A549 (cell line): ENCODE measurements around the gene SEC63.
A peak's percentile ranks its signal among the peaks of the same experiment; 100 is the strongest.

Source experiments
- CEBPB ChIP-seq, 2 experiments: fragments of >200 bp in 1 of 2; sonication (Bioruptor Twin) in 1 of 2; formaldehyde crosslinking in 1 of 2; IDR thresholded peaks; 2 replicates each; pipeline ENCODE4 v1.6.1; 2012 to 2016
- CHD2 ChIP-seq: fragments of 150-350 bp; IDR thresholded peaks from 2 replicates; pipeline ENCODE4 v1.6.1; 2014; ENCODE audit warnings: low read length; ENCODE audit not compliant: partially characterized antibody
- ELK1 ChIP-seq: fragments of 150-350 bp; IDR thresholded peaks from 2 replicates; pipeline ENCODE4 v1.6.1; 2014; ENCODE audit warnings: low read depth, mild to moderate bottlenecking, low read length
- EP300 ChIP-seq, 2 experiments: fragments of >200 bp; sonication (Bioruptor Twin); formaldehyde crosslinking; IDR thresholded peaks; 2 replicates in 1 of 2; 3 replicates in 1 of 2; pipeline ENCODE4 v1.6.1; 2016 to 2017
- ESRRA ChIP-seq: fragments of 150-350 bp; IDR thresholded peaks from 2 replicates; pipeline ENCODE4 v1.6.1; 2014; ENCODE audit warnings: mild to moderate bottlenecking, low read length, borderline replicate concordance
- HOXB5 ChIP-seq: fragments of 250-450 bp; sonication (Bioruptor Pico); IDR thresholded peaks from 2 replicates; pipeline ENCODE4 v1.5.0; 2020; ENCODE audit warnings: mild to moderate bottlenecking, moderate library complexity
- KDM1A ChIP-seq: fragments of 200-600 bp; sonication (generic); IDR thresholded peaks from 2 replicates; pipeline ENCODE4 v1.6.1; 2016; ENCODE audit warnings: low read depth, mild to moderate bottlenecking
- POLR2A ChIP-seq: IDR thresholded peaks from 2 replicates; pipeline ENCODE4 v1.6.1; 2012; ENCODE audit warnings: mild to moderate bottlenecking, low read length
- RAD21 ChIP-seq, 2 experiments: fragments of >200 bp in 1 of 2; sonication (Bioruptor Twin) in 1 of 2; formaldehyde crosslinking in 1 of 2; IDR thresholded peaks in 1 of 2; conservative IDR thresholded peaks in 1 of 2; 2 replicates in 1 of 2; 3 replicates in 1 of 2; pipeline ENCODE4 v1.6.1; 2012 to 2018; ENCODE audit warnings: inconsistent platforms in 1 of 2
- REST ChIP-seq: fragments of 200-600 bp; sonication (generic); IDR thresholded peaks from 2 replicates; pipeline ENCODE4 v1.6.1; 2016; ENCODE audit warnings: antibody characterized with exemption, mild to moderate bottlenecking, moderate library complexity
- RFX5 ChIP-seq: fragments of 450-650 bp; IDR thresholded peaks from 2 replicates; pipeline ENCODE4 v1.7.1; 2014; ENCODE audit warnings: antibody characterized with exemption, mild to moderate bottlenecking, moderate library complexity
- ZFP36 ChIP-seq: fragments of 450-650 bp; IDR thresholded peaks from 2 replicates; pipeline ENCODE4 v1.6.1; 2014; ENCODE audit warnings: borderline replicate concordance; ENCODE audit not compliant: partially characterized antibody
- TF ChIP-seq, protein P1 (sequence below): fragments of >200 bp; sonication (Bioruptor Twin); formaldehyde crosslinking; IDR thresholded peaks from 3 replicates; pipeline ENCODE4 v1.5.1; 2016

DNA sequence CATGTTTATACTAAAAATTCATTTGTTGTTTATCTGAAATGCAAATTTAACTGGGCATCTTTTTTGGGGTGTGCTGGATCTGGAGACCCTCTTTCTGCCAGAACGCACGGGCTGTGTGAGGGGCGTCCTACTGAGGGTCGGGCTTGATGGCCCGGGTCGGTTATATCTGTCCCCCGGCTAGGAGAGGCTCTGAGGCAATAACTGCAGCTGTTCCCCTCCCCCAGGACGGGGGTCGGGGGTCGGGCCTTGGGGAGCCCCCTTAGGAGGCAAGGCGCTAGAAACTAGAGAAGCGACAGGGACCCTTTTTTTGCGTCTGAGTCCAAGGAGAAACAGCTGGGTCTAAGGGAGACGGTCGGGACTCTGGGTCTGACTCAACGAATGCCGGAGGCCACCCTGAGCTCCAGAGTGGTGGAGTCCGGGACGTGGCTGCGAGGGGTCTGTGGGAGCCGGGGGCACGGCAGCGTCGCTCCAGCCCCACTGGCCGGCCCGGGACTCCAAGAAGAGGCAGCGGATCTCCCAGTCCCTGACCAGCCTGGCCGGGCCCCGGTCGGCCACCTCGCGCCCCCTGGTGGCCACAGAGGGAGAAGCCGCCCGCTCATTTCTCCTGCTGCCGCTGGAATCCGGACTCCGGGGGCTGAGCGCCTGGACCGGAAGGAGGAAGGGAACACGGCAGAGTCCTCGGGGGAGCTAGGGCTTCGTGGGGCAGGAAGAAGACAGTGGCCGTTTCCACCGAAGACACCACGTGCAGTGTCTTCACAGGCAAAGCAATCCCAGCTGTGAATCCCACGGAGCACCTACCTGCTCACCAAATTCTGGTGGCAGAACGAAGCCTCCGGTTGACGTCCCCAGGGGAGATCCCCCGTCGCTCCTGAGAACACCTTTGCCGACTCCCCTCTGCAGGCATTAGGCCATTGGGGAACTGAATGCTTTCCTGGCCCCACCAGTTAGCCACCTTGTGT, 109.9 kb downstream of the SEC63 start:
- TF ChIP-seq ELK1 = no peak
- 0 out of 2 replicates have a peak, but pooled peaks have one; percentile 28 for TF ChIP-seq HOXB5 (CRISPR knock-in tag)
- TF ChIP-seq, protein P1, sequence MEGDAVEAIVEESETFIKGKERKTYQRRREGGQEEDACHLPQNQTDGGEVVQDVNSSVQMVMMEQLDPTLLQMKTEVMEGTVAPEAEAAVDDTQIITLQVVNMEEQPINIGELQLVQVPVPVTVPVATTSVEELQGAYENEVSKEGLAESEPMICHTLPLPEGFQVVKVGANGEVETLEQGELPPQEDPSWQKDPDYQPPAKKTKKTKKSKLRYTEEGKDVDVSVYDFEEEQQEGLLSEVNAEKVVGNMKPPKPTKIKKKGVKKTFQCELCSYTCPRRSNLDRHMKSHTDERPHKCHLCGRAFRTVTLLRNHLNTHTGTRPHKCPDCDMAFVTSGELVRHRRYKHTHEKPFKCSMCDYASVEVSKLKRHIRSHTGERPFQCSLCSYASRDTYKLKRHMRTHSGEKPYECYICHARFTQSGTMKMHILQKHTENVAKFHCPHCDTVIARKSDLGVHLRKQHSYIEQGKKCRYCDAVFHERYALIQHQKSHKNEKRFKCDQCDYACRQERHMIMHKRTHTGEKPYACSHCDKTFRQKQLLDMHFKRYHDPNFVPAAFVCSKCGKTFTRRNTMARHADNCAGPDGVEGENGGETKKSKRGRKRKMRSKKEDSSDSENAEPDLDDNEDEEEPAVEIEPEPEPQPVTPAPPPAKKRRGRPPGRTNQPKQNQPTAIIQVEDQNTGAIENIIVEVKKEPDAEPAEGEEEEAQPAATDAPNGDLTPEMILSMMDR = peak; percentile 79
- TF ChIP-seq ZFP36 = no peak
- no peak for TF ChIP-seq CEBPB (IDR thresholded peaks at IDR 0.05)
- TF ChIP-seq ESRRA = no peak
- TF ChIP-seq REST = no peak
- TF ChIP-seq RAD21 (conservative IDR thresholded peaks at IDR 0.05 in 1 of 2, IDR thresholded peaks at IDR 0.05 in 1 of 2) = peak; percentile 60 to 78
- TF ChIP-seq EP300 (IDR thresholded peaks at IDR 0.05) = no peak
- TF ChIP-seq KDM1A = no peak
- TF ChIP-seq CHD2 = no peak
- peak; percentile 29; the same call in 1 of the 2 replicates for TF ChIP-seq POLR2A
- TF ChIP-seq RFX5 = no peak
